ENCODE measurements around the gene ZFAND6. TPM values are rescaled to one million over a fixed set of nuclear protein-coding genes. Genes with fewer than 3 reads are reported as not detected.
A peak's percentile ranks its signal among the peaks of the same experiment; 100 is the strongest.

The ZFAND6 gene
- total RNA-seq, 2 donors from 2014 or later: 21.8 to 39.7 TPM

GRCh38 chr15:80052597-80053304 lies 6.7 kb upstream of the ZFAND6 start:
- DNase-seq (no peak), ATAC-seq (no peak)
- H3K27ac ChIP-seq: no peak overlapping the region
- no peak overlapping the region for H3K4me3 ChIP-seq
- TF ChIP-seq POLR2A (IDR thresholded peaks at IDR 0.05) (no peak), CTCF (IDR thresholded peaks at IDR 0.05) (no peak)
- intact Hi-C loops (cut with DNase I): loop anchor here (10.0 kb wide), 1 partner anchor 102 kb away; the partner anchor contains the start of gene FAH
- H3K27me3 ChIP-seq: no peaks in the 10 kb centered on the region
- no peaks in the 10 kb centered on the region for H3K4me1 ChIP-seq
- 81 to 82% methylated on average over 6 of the region's 6 CpGs for WGBS, 2 donors
- H3K36me3 ChIP-seq (replicated peaks in 1 of 2; ENCODE audit: insufficient read depth in 1 of 2, low read depth in 2 of 2): no peaks in the 10 kb centered on the region
- no peaks in the 10 kb centered on the region for H3K9me3 ChIP-seq

DNA sequence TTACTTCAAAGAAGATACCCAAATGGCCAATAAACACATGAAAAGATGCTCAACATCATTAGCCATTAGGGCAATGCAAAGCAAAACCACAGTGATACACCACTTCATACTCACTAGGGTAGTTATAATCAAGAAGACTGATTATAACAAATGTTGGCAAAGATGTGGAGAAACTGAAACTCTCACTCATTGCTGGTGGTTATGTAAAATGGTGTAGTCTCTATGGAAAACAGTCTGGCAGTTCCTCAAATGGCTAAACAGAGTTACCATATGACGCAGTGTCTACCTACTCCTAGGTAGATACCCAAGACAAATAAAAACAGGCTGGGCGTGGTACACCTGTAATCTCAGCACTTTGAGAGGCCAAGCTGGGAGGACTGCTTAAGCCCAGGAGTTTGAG lies 3.5 kb upstream of the ZFAND6 start:
- H3K27me3 ChIP-seq: no peaks in the 10 kb centered on the region
- no peak overlapping the region for H3K27ac ChIP-seq
- H3K4me1 ChIP-seq: peaks cover 7% of the 10 kb centered on the region
- ATAC-seq: no peak
- no peaks in the 10 kb centered on the region for H3K36me3 ChIP-seq (replicated peaks in 1 of 2; ENCODE audit: insufficient read depth in 1 of 2, low read depth in 2 of 2)
- no peak overlapping the region for H3K4me3 ChIP-seq
- intact Hi-C loops (cut with DNase I): loop anchor here (10.0 kb wide), 1 partner anchor 99 kb away; the partner anchor contains the start of gene FAH
- 62 to 69% methylated on average over 2 of the region's 2 CpGs for WGBS, 2 donors
- TF ChIP-seq CTCF (IDR thresholded peaks at IDR 0.05) (no peak), POLR2A (IDR thresholded peaks at IDR 0.05) (no peak)
- no peak for DNase-seq
- no peaks in the 10 kb centered on the region for H3K9me3 ChIP-seq

GRCh38 chr15:80058044-80058443 lies 1.4 kb upstream of the ZFAND6 start:
- H3K4me3 ChIP-seq: no peak overlapping the region
- no peak for TF ChIP-seq POLR2A (IDR thresholded peaks at IDR 0.05)
- TF ChIP-seq CTCF (IDR thresholded peaks at IDR 0.05): no peak
- H3K9me3 ChIP-seq: no peaks in the 10 kb centered on the region
- 50 to 66% methylated on average over 6 of the region's 6 CpGs for WGBS, 2 donors
- peaks cover 26% of the 10 kb centered on the region for H3K4me1 ChIP-seq
- no peaks in the 10 kb centered on the region for H3K27me3 ChIP-seq
- H3K36me3 ChIP-seq (replicated peaks in 1 of 2; ENCODE audit: insufficient read depth in 1 of 2, low read depth in 2 of 2): no peaks in the 10 kb centered on the region
- DNase-seq (no peak), ATAC-seq (no peak)
- no peak overlapping the region for H3K27ac ChIP-seq
- intact Hi-C loops (cut with DNase I): loop anchor here (10.0 kb wide), 1 partner anchor 97 kb away; the partner anchor contains the start of gene FAH

GRCh38 chr15:80059786-80060355 lies 395 bp downstream of the ZFAND6 start:
- Histone ChIP-seq H3K4me1 (peaks cover 26% of the 10 kb centered on the region), H3K27ac (peak overlapping the region; percentile 89 to 99 (median 97)), H3K4me3 (peak overlapping the region; percentile 32 to 46), H3K9me3 (no peaks in the 10 kb centered on the region), H3K36me3 (replicated peaks in 1 of 2; ENCODE audit: insufficient read depth in 1 of 2, low read depth in 2 of 2) (no peaks in the 10 kb centered on the region), H3K27me3 (no peaks in the 10 kb centered on the region)
- DNase-seq (peak; percentile 56 to 63 (median 58)), ATAC-seq (peak; percentile 82)
- TF ChIP-seq CTCF (IDR thresholded peaks at IDR 0.05) (peak in 1 of 7 experiments; percentile 7), POLR2A (IDR thresholded peaks at IDR 0.05) (peak in 1 of 3 donors; percentile 27)
- WGBS, 2 donors: 0 to 1% methylated on average over 11 to 58 of the region's 72 CpGs
- intact Hi-C loops (cut with DNase I): loop anchor here (10.0 kb wide), 1 partner anchor 95 kb away; the partner anchor contains the start of gene FAH
